Activated CD4-positive, CD25-positive, alpha-beta regulatory T cell treated with anti-CD3 and anti-CD28 coated beads, Interleukin-2, amount 50 U/mL, for 24 hours (primary cell): ENCODE results near the gene STK11.
A peak's percentile ranks its signal among the peaks of the same experiment; 100 is the strongest.

Experiments
- ATAC-seq, 2 donors: fragments of 150-1000 bp; cut with Tn5 transposase; one replicate each; pipeline ENCODE4 v1.10.0; 2021; ENCODE audit warnings: mild to moderate bottlenecking in 1 of 2, moderate library complexity in 1 of 2

Gene STK11

DNA sequence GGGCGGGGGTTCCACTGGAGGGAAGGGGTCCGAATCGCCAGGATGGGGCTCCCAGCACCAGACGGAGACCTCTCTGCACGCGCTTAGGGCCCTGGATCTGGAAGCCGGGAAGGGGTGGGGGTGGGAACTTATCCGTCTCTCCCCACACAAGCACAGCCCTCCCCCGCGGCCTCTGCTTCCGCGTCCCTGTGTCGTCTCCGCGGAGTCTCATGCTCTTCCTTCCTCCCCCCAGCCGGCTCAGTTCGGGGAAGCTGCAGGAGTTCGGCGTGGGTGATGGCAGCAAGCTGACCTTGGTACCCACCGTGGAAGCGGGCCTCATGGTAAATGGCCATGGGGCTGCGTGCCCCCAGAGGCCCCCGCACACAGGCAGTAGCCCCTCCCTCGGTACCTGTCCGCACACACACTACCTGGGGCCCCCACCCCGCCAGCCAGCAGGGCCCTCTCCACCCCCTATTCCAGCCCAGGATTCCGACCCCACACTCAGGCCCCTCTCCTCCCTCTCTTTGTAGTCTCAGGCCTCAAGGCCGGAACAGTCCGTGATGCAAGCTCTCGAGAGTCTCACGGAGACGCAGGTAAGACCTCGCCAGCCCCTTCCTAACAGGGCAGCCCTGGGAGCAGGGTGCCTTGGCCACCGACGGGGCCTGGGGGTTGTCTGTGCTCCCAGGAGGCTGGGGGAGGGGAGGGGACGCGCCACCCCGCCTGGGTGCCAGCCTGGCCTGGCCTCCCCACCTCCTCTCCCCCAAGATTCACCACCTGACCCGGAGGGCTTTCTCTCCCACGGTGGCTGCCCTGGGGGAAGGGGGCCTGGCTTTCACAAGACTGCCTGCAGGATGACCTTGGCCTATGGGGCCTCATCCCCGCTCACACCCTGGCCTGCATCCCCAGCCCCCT is 46.0 kb downstream of the STK11 start:
- no peak for ATAC-seq

DNA sequence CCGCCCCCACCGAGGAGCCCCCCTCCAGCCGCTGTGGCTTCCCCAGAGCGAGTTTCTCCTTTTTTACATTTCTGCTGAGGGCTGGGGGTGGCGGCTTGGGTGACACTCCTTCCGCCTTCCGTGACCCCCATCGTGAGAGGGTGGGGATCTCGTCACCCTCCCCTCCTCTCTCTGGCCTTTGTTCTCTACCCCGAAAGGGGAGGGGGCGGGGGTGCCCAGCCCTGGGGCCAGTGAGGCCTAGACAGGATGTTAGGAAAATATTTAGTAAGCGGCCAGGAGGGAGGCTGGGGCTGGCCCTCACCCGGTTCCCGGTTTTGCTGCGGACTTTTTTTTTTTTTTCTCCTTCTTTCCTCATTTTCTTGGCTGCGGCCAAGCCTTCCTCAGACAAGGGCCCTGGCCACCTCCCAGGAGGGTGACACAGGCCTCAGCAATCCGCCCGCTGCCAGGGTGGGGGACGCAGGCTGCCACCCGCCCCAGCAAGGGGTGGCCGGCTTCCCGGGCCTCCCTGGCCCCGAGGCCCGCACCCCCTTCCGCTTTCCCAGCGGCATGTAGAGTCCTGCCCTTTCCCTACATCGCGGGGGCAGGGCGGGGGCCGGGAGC is 46.7 kb downstream of the STK11 start:
- ATAC-seq: no peak

DNA sequence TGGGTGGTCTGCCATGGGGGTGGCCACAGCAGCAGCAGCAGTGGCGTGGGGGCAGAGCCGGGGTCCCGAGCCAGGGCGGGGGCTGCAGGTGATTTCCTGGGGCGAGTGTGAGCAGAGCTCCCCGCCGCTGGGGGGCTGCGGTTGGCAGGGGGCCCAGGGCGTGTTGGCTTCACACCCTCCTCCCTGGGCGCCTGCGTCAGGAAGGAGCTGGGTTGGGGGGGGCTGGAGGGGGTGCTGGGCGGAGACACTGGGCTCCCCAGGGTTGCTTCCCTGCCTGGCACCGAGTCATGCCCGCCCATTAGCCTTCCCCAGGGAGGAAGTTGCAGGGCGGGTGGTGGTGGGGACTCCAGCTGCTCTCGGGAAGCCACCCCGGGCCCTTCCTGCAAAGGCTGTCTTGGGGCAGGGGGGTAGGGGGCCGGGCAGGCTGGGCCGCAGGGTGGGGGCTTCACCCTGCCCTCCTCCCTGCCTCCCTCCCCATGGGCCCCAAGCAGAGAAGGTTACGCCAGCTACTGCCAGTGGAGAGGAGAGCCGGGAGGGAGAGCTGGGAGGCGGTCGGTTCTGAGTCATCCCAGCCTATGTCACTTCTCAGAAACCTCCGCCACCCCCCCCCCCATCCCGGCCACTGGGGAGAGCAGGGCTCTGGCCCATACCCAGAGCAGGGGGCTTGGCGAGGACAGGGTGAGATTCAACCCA is 47.4 kb downstream of the STK11 start:
- peak; percentile 10 to 33 for ATAC-seq

DNA sequence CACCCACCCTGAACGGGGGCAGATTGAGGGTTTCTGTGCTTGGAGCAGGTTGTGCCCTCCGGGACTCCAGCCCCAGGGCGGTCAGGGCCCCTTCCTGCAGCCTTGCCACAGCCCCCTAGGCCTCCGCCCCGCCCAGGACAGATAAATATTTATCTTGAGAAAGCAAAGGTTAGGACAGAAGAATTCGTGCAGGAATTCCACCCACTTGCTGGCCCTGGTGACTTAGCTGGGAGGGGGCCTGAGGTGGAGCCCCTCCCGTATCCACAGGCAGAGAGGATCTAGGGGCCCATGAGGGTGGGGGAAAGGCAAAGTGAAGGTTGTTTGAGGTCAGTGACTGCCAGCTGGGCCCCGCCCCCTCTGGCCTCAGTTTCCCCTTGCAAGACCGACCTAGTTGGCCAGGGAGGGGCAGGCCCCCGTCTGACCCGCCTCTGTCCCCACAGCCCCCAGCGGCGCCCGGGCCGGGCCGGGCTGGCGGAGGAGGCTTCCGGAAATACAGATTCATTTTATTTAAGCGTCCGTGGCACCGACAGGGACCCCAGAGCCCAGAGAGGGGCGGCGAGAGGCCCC is 48.0 kb downstream of the STK11 start:
- no peak for ATAC-seq

DNA sequence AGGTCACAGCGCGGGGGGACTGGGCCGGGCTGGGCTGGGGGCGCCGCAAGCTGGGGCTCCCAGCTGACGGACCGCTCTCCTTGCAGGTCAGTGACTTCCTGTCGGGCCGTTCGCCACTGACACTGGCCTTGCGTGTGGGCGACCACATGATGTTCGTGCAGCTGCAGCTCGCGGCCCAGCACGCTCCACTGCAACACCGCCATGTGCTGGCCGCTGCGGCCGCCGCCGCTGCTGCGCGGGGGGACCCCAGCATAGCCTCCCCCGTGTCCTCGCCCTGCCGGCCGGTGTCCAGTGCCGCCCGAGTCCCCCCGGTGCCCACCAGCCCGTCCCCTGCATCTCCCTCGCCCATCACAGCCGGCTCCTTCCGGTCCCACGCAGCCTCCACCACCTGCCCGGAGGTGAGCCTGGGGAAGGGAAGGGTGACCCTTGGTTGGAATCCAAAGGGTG is 48.5 kb downstream of the STK11 start:
- no peak for ATAC-seq

DNA sequence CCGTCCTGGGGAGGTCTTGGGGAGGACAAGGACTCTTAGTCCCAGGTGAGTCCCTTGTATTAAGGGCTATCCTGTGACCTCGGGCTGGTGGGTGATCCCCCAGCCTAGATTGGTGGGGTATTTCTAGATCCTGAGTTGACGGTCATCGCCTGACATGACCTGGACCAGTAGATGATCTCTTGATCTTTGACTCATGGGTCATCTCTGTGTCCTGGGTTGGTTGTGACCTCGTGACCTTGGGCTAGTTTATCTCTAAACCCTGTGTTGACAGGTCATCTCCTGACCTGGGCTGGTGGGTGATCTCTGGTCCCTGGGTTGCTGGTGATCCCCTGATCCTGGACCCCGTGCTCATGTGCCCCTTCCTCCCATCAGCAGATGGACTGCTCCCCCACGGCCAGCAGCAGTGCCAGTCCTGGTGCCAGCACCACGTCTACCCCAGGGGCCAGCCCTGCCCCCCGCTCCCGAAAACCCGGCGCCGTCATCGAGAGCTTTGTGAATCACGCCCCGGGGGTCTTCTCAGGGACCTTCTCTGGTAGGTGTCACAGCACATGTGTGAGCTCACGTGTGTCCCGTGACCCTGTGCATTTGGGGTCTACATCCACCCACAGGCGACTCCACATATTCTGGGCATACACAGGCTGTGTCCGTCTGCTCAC is 49.1 kb downstream of the STK11 start:
- ATAC-seq: no peak

DNA sequence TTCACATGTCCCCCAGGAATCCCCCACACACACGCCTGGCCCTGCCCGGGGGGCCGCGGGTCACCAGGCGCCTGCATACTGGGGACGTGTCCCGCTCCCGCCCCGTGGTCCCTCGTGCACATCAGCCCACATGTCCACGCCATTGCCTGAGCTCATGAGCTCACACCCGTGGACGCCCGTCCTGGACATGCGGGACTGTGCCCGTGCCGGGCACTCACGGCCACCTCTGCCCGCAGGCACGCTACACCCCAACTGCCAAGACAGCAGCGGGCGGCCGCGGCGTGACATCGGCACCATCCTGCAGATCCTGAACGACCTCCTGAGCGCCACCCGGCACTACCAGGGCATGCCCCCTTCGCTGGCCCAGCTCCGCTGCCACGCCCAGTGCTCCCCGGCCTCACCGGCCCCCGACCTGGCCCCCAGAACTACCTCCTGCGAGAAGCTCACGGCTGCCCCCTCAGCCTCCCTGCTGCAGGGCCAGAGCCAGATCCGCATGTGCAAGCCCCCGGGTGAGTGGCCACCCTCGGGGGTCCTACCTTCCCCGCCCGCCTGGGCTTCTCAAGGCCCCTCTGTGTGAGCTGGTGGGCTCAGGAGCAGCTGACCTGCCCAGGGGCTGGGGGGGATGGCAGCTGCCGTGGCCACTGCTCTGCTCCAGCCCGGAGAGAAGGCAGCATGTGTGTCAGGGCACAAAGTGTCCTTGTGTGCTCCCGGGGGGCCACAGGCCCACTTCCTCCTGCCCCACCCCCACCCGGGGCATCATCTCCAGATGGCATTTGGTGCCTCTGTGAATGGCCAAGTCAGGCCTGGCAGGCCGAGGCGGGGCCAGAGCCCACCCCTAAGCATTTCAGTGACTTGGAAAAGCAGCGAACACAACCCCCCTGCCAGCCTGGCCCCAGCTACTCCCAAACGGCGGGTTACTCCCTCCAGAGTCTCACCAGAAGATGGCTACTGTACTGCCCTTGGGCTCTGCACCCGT is 49.9 kb downstream of the STK11 start:
- no peak for ATAC-seq

DNA sequence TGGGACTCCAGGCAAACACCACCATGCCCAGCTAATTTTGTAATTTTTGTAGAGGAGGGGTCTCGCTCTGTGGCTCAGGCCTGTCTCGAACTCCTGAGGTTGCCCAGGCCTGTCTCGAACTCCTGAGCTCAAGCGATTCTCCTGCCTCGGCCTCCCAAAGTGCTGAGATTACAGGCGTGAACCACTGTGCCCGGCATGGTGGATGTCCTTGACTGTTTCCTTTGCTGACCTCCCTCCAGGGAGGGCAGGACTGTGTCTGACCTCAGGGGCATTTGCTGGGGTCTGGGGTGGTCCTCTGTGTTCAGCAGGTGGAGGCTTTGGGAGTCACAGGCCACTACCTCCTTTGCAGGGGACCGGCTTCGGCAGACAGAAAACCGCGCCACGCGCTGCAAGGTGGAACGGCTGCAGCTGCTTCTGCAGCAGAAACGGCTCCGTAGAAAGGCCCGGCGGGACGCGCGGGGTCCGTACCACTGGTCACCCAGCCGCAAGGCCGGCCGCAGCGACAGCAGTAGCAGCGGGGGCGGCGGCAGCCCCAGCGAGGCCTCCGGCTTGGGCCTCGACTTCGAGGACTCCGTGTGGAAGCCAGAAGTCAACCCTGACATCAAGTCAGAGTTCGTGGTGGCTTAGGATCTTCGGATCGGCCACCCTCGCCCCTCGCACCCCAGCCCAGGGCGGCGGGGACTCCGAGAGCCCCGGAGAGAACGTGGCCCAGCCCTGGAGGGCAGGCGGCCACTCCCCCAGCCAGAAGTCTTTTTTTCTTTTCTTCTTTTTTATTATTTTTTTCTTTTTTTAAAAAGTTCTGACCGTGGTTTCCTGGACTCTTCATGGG is 51.3 kb downstream of the STK11 start:
- no peak for ATAC-seq

DNA sequence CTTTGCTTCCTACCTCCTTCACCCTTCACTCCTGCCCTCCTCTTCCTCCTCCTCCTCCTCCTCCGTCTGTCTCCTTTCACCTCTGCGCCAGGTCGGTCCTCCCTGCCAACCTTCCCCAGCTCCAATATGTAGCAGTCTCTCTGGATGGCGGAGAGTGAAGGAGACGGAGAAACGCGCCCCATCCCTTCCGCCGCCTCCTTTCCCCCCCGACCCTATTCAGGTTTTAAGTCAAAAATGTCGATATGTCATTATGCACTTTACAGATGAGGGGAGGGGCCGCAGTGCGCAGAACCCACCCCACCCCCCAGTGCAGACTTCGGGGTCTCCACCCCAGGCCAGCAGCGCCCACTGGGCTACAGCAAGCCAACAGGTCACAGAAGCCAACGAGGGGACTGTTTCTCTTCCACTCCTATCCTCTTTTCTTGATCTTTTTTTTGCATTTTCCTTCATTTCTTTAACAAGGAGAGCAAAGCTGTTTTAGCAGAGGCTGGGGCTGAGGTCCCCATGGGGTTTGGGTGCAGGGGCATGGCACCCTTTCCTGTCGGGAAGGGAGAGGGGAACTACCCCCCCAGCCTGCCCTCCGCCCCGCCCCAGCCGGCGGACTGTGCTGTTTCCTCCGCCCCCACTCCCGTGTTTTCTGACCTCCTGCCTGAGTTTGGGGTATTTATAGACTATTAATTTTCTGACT is 52.0 kb downstream of the STK11 start:
- ATAC-seq: no peak

DNA sequence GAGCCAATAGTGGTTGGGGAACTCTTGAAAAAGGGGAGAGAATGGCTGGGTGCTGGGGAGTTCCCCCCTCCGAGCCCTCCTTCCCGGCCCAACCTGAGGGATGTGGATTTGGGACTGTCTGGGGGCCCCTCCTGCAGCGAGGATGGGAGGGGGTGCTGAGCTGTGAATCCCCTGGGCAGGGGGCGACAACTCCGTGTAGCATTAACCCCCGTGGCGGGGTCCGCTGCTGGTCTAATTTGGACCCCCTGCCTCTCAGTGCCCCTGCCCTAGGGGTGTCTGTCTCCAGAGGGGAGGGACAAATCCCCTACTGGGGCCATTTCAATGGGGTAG is 52.5 kb downstream of the STK11 start:
- ATAC-seq: no peak

DNA sequence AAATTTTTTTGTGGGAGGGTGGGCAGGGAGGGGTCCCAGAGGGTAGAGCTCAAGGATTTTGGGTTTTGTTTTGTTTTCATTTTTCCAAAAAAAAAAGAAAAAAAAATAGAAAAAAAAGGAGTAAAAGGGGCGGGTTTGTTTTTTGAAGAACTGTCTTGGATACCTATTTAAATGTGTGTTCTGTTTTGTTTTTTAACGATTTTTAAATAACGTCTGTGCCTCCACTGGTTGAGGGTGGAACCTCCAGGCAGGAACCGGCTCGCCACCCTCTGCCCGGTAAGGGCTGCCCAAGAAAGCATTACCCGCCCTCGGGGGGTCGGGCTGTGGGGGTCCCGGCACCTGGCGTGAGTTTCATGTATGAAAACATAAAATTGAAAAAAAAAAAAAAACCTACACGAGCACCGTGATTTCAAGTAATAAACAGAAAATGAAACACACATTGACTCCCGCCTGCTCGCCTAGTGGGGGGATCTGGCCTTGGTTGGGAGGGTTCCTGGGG is 53.2 kb downstream of the STK11 start:
- ATAC-seq: no peak

DNA sequence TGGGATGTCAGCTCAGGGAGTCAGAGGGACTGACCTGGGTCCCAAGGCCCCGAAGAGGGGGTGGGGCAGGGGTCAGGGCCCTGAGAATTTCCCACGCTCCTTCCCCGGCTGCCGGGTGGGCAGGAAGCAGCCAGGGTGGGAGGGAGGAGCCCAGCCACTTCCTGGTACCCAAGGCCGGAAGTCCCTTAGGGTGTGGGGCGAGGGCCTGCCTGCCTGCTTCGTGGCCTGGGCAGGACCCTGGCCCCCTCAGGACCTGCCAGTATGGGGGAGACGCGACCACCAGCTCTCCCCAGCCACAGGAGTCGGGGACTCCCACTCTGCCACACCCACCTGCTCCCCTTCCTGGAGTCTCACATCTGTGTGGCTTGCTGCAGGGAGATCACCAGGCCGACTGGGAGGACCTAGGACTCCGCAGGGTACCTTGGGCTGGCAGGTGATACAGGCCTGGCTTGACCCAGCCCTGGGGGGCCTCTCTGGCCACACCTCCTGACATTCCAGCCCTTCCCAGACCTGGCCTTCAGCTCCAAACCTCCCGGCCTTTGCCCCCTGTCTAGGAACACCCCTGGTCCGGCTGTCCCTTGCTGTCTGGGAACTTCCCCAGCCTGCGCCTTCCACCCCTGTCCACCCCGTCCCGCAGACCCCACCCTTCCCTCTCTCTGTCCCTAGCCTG is 53.8 kb downstream of the STK11 start:
- ATAC-seq: peak; percentile 33 to 37

DNA sequence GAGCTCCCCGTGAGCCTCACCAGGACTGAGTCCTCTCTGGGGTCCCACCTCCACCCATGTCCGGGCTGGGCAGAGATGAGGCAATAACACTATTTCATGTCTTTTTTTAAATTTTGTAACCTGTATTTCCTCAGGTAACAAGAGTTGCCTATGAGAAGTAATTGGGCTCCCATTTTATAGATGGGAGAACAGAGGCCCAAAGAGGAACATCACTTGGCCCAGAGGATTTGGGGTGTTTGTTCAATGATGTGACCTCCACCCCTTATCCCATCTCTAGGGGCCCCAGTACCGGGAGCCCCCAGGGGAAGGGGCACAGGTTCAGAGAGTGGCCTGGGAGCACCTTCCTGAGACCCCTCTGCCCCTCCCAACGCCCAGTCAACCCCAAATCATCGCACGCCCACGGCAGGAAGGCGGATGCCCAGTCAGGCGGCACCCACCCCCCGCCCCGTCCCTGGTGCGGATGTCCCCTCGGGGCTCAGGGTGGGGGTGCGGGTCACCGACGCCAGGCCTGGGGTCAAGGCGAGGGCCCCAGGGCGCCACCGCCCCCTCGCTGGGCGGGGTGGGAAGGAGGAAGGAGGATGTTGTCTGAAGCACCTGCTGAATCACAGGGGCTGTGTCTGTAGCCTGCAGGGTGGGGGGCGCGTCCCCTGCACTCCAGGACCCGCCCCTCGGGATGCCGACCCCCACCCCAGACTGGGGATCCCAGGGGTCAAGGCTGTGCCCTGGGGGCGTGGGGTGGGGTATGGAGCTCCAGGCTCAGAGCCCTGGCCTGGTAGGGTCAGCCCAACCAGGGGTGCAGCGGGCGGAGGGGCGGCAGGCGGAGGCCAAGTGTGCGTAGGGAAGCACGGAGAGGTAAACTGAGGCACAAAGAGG is 54.5 kb downstream of the STK11 start:
- ATAC-seq: peak; percentile 8 to 9

DNA sequence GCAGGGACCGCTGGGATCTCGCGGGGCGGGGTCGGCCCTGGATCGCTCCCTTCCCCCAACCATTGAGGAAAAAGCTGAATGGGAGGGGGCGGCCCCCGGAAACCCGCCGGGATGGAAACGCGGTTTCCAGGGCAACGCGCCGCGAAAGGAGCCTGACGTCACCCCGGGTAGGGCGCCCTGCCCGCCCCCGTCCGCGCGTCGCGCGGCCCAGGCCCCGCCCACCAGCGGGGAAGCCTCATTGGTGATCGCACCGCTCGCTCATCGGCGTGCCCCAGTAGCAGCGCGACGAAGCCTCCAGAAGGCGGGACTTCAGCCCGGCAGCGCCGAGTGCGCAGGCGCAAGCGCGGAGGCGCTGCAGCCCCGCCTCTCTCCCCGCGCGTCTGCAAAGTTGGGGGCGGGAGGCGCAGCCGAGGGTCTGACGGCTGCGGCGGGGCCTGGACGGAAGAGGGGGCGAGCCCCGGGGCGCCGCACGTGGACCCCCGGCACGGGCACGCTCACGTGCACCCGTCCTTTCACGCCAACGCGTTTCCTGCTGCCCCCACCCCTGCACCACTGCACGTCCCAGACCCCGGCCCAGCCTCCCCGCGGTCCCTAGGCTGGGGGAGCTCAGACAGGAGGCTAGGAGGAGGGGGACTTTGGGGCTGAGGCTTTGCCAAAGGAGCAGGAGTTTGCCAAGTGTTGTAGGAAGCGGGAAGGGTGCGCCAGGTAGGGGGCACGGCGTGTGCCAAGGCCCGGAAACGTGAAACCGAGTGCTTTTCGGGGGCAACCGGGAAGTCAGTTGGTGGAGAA is 55.4 kb downstream of the STK11 start:
- peak; percentile 86 to 87 for ATAC-seq

DNA sequence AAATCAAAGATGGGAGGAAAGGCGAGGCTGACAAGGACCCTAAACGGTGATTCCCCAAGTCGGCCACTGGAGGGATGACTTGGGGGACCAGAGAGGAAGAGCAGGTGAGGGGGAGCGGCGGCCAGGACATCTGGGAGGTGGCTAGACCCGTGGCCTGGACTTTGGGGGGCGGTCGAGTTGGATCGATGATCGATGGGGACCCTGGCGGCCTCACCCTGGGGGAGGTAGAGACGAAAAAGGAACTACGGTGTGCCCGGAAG is 55.9 kb downstream of the STK11 start:
- ATAC-seq: no peak

DNA sequence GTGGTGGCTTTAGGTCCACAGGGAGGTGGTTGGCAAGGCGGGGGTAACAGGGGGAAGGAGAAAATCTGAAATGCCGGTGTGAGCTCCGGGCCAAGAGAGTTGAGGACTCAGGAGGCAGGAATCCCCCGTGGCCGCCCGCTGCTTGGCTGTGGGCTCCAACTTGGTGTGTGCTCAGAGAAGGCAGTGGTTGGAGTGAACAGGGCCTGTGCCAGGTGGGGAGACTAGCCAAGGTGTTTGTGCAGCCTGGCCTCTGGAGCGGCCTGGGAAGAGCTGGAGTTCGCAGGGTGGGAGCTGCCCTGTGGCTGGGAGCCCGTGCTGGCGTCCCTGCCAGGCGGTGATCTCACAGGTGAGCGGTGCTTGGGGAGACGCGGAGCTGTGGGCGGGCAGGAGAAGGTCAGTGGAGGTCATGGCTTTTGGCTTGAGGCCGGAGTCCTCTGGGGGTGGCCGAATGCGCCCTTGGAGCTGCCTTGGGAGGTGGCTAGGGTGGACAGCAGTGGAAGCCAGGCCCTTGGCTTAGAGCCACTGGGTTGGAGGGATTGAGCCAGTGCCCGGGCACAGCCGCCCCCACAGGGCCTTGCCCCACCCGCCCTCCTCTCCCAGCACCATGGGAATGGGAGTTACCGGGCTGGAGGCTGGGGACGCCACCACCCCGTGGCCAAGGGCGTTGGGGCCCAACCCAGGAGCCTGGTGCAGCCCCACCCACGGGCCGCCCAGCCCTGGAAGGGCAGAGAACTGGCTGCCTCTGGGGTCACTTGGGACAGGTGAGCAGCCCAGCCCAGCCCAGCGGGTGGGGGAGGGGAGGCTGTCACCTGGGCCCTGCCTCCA is 56.4 kb downstream of the STK11 start:
- no peak for ATAC-seq

DNA sequence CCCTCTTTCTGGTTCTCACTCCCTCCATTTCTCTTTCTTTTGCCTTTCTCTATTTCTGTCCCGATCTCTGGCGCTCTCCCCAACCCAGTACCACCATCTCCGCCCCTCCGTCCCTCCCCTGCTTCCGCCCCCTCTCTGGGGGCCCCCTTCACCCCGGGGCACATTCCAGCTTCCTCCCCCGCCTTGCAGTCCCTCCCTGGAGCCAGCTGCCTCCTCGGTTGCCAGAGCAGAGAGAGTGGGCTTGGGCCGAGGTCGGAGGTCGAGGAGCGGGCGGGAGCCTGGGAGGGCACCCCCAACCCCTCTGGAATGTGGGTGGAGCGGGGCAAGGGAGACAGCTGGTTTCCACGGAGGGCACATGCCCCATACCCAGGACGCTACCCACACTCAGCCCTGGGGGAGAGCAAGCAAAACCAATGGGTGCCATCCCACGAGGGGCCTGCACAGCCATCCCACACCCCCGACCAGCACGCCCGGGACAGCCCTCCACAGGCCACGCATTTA is 57.1 kb downstream of the STK11 start:
- no peak for ATAC-seq
